ENCODE measurements around the gene FEV.

FEV gene

GRCh38 chr2:218985021-218985324 is at the start of gene FEV:
FEV (minus strand) TSS chr2:218985184; CDS start chr2:218985075, 109 bp downstream.
- DNase-seq, result no peak

GRCh38 chr2:219032051-219032745 is 47.2 kb upstream of the FEV start:
- DNase-seq, result no peak

- no peak for DNase-seq
Observed at GRCh38 chr2:219031005-219031738, 46.2 kb upstream of the FEV start.

GRCh38 chr2:219030177-219030940 is 45.4 kb upstream of the FEV start:
- DNase-seq, result no peak

GRCh38 chr2:219029829-219030165 is 44.8 kb upstream of the FEV start:
- DNase-seq, result peak; percentile 66 to 75

GRCh38 chr2:219028996-219029828 is 44.2 kb upstream of the FEV start:
- no peak for DNase-seq

GRCh38 chr2:219028141-219028540 is 43.2 kb upstream of the FEV start:
- DNase-seq, result no peak

- DNase-seq, result no peak
Observed at GRCh38 chr2:219027511-219028055, 42.6 kb upstream of the FEV start.

- DNase-seq, result no peak
Observed at GRCh38 chr2:219026946-219027345, 42.0 kb upstream of the FEV start.

GRCh38 chr2:219025637-219026585 is 40.9 kb upstream of the FEV start:
- DNase-seq, result no peak

GRCh38 chr2:219024059-219024458 is 39.1 kb upstream of the FEV start:
- DNase-seq, result no peak

GRCh38 chr2:219023045-219023605 is 38.1 kb upstream of the FEV start:
- DNase-seq, result no peak

GRCh38 chr2:219022616-219023015 is 37.6 kb upstream of the FEV start:
- DNase-seq, result no peak

- DNase-seq, result no peak
Observed at GRCh38 chr2:219022041-219022440, 37.1 kb upstream of the FEV start.

GRCh38 chr2:219021591-219021990 is 36.6 kb upstream of the FEV start:
- DNase-seq, result no peak

GRCh38 chr2:219020604-219021365 is 35.8 kb upstream of the FEV start:
- DNase-seq, result no peak

GRCh38 chr2:219019436-219019835 is 34.5 kb upstream of the FEV start:
- no peak for DNase-seq

GRCh38 chr2:219018726-219019125 is 33.7 kb upstream of the FEV start:
- no peak for DNase-seq

- no peak for DNase-seq
Observed at GRCh38 chr2:219018286-219018685, 33.3 kb upstream of the FEV start.

GRCh38 chr2:219017201-219017931 is 32.4 kb upstream of the FEV start:
- DNase-seq, result no peak

All from stimulated activated CD4-positive, alpha-beta T cell treated with anti-CD3 and anti-CD28 coated beads, Interleukin-4, amount 100 ng/mL, for 4 hours (primary cell).